NCI-H2107 treated with DMSO at 0.1 percent for 48 hours (cell line): ENCODE results near the gene CELSR1.

ENCODE experiments used
- DNase-seq: peaks from one replicate; lab custom pipeline; 2025; ENCODE audit not compliant: unreplicated experiment; lab: John Stamatoyannopoulos, UW

Gene CELSR1

GRCh38 chr22:46537225-46537945 lies at the start of gene CELSR1:
CELSR1 (minus strand) TSS chr22:46537620; CDS start chr22:46537170, 450 bp downstream.
- DNase-seq, result no peak

GRCh38 chr22:46587061-46587460 lies 49.6 kb upstream of the CELSR1 start:
- DNase-seq, result no peak

- DNase-seq, result no peak
Measured at GRCh38 chr22:46586531-46587011, 49.2 kb upstream of the CELSR1 start.

GRCh38 chr22:46586123-46586519 lies 48.7 kb upstream of the CELSR1 start:
- no peak for DNase-seq

GRCh38 chr22:46585340-46586122 lies 48.1 kb upstream of the CELSR1 start:
- DNase-seq, result no peak

GRCh38 chr22:46584081-46584921 lies 46.9 kb upstream of the CELSR1 start:
- DNase-seq, result peak; percentile 39

GRCh38 chr22:46583571-46583970 lies 46.2 kb upstream of the CELSR1 start:
- DNase-seq, result no peak

GRCh38 chr22:46582281-46582933 lies 45.0 kb upstream of the CELSR1 start:
- no peak for DNase-seq

- DNase-seq, result no peak
Measured at GRCh38 chr22:46581538-46582244, 44.3 kb upstream of the CELSR1 start.

GRCh38 chr22:46580940-46581537 lies 43.6 kb upstream of the CELSR1 start:
- DNase-seq, result no peak

GRCh38 chr22:46579751-46580449 lies 42.5 kb upstream of the CELSR1 start:
- no peak for DNase-seq

GRCh38 chr22:46578824-46579561 lies 41.6 kb upstream of the CELSR1 start:
- no peak for DNase-seq

- no peak for DNase-seq
Measured at GRCh38 chr22:46578251-46578823, 40.9 kb upstream of the CELSR1 start.

- no peak for DNase-seq
Measured at GRCh38 chr22:46577368-46578249, 40.2 kb upstream of the CELSR1 start.

- no peak for DNase-seq
Measured at GRCh38 chr22:46576556-46577367, 39.3 kb upstream of the CELSR1 start.

- peak; percentile 10 for DNase-seq
Measured at GRCh38 chr22:46575911-46576555, 38.6 kb upstream of the CELSR1 start.
